GM04504 (cell line): ENCODE measurements around the gene MRGPRX3.
"Not testable (repeated sequence)": the region's sequence is repeated elsewhere in the genome, so short reads cannot be mapped to it uniquely, and the experiment has no call there.

Experiments used
- DNase-seq: peaks from one replicate; pipeline ENCODE4 v3.0.0-alpha.2; 2012; ENCODE audit warnings: low read depth

MRGPRX3 gene

DNA sequence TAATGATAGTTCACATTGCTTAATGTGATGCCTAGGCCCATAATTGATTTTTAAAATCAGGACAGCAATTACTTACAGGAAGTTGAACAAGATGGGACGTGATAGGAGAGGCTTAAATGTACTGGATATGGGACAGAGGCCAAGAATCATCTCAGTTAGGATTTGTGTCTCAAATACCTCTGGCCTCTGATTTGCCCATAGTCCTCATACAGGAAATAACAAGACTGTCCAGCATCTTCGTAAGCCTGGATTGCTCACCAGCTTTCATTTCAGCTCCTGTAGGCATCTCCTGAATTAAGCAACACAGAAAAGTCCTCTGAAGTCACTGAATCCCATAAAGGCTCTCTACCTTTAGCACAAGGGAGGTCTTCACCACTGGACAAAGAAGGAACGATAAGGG is at the start of gene MRGPRX3:
Gene MRGPRX3 (plus strand): TSS at position 231 of the 400 bp plus-strand sequence. CDS start 4,632 bp downstream, outside the sequence.
- DNase-seq, result no peak

DNA sequence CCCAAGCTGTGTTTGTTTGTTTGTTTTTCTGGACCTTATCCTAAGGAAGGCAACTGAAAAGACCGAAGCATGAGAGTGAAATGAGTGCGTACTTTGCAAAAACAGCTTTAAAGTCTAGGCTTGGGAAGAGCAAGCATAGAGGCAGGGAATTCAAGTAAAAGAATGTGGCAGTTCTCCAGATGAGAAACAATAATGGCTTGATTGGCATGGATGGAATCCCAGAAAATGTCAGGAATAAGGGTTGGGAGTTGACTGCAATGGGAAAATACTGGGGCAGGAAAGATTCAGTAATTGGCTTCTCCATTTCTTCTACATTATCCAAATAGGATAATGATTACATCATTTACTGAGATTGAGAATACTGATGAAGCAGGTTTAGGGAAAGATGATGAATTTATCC is 44.0 kb upstream of the MRGPRX3 start:
- no peak for DNase-seq

DNA sequence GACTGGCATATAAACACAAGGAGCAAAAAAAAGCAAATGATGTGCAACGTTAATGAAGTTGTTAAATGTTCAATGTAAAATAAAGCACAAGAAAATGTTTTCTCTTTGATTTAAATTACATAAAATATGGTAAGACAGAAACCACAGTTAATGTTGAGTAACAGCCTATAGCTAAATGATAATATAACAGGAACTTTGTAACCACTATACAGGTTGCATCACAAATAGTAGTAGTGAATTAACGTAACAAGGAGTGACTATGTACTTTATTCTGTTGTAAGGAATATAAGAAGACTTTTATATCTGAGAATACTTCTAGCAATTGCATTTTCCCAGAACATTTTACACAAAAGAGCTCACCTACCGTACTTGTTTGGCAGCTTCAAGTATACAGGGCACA is 43.4 kb upstream of the MRGPRX3 start:
- DNase-seq, result no peak

DNA sequence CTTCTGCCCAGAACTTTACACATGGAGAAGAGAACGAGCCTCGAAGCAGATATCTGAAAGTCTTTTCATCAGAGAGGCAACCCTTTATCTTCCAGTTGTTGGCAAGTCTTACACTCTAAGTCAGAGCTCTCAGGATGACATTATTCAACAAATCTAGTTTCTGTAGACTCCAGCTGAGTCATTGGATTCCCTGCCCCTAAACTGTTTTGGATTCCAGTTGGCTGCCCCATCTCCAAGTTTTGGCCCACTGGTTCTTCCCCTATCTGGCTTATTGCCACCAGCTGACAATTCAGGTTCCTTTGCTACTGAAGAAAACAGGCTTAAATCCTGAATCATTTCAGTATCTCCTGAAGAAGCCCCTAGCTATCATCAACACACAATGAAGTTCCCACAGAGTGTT is 40.6 kb upstream of the MRGPRX3 start:
- no peak for DNase-seq

DNA sequence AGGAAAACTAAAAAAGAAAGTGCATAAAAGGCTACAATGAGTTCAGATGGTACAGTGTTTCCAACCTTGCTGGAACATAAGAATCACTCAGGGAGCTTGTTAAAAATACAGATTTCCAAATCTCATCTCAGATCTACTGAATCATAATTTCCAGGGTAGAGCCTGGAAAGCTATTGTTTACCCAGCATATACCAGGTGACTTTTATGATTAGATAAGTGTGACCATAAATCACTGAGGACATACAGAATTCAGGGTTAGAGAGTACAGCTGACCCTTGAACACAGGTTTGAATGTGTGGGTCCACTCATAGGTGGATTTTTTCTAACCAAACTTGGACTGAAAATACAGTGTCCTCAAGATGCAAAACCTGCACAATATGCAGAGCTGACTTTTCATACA is 38.4 kb upstream of the MRGPRX3 start:
- DNase-seq, result no peak

DNA sequence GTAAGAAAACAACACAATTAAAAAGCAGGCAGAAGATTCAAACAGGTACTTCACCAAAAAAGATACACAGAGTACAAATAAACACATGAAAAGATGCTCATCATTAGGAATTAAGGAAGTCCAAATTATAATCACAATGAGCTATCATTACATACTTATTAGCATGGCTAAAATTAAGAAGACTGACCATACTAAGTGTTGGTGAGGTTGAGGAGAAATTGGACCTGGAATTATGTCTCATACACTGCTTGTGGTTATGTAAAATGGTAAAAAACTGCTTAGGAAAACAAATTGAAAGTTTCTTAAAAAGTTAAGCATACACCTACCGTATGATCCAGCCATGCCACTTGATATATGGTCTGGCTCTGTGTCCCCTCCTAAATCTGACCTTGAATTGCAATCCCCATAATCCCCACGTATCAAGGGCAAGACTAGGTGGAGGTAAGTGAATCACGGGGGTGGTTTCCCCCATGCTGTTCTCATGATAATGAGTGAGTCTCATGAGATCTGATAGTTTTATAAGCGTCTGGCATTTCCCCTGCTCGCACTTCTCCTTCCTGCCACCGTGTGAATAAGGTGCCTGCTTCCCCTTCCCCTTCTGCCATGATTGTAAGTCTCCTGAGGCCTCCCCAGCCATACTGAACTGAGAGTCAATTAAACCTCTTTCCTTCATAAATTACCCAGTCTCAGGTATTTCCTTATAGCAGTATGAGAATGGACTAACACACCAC is 31.3 kb upstream of the MRGPRX3 start:
- no peak for DNase-seq

DNA sequence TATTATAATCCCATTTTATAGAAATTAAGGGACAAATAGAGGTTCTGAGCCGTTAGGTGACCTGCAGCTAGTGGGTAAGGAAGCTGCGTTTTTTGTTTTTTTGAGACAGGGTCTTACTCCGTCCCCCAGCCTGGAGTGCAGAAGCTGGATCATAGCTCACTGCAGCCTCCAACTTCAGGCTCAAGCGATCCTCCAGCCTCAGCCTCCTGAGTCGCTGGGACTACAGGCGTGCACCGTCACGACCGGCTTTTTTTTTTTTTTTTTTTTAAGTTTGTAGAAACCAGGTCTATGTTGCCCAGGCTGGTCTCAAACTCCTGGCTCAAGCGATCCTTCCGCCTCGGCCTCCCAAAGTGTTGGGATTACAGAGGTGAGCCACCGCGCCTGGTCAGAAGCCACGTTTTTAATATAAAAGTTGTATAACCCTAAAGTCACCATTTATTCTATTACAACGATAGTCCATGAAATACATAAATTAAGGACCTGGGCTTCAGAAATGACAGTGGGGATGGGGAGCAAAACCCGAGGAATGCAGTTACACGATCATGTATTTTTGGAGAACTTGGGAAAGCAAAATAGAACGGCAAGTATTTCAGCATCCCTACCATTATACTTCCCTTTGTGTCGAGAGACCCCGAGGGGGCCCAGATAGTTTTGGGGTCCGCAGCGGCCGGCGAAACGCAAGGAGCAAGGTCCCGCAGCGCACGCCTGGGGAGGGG is 27.1 kb upstream of the MRGPRX3 start:
- no peak for DNase-seq

DNA sequence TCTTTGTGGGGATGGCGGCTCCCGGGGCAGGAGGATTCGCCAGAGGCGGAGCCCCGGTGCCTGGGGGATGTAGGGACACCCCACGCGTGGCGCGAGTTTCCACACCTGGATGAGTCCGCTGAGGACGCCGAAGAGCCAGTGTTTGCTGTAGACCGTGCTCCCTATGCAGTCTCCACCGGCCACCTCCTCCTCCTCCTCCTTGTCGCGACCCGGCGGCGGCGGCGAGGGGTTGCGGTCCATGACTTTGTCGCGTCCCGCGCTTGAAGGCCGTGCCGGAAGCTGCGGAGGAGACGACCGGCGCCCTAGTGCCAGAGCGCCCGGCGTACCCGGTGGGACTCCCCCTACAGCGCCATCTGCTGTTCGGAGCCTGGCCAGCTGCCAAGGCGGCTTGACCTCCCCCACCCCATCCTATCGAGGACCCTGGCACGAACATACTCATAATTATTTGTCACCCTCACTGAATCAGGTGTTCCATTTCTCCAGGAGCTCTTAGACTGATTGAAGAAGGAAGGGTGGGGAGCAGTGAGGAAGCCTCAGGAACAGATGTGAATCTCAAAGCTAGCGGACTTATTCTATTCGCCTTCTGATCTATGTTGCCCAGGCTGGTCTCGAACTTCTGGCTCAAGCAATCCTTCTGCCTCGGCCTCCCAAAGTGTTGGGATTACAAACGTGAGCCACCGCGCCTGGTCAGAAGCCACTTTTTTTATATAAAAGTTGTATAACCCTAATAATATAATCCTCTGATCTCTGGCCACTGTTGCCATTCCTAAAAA is 26.4 kb upstream of the MRGPRX3 start, which contains the start of gene SAAL1:
Gene SAAL1 (minus strand): TSS at position 281 of the 773 bp plus-strand sequence. CDS start 41 bp downstream, at position 240.
- peak; percentile 40 for DNase-seq

DNA sequence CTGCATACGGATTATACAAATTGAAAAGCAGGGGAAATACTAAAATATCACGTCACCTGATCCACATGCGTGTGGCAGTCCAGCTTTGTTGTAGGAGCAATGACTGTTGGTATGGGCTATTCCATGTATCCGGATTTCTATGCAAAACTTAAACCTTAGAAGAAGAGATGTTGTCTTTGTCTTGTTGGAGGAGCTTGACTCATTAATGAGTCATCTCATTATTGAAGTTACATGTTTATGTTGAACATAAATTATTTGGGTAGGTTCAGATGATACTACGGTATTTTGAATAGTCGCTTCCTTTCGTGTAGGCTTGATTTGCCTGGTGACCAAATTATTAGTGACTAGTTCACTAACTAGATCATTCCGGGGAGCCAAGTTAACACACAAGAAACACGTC is 25.7 kb upstream of the MRGPRX3 start:
- DNase-seq, result no peak

DNA sequence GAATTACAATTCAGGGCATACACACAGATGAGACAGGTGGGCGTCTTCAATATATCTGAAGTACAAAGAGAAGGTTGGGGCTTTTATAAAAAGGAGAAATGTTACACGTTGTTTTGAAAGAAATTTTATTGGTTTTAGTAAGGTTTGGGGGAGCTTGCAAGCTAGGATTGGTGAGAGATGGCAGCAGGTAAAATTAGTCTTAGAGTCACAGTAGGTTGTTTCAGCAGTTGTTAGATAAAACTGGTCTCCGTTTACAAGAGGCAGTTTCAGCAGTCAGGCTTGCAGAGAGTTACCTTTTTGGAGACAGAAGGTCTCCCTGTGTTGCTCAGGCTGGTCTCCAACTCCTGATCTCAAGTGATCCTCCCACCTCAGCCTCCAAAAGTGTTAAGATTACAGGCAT is 24.1 kb upstream of the MRGPRX3 start:
- DNase-seq, result no peak

DNA sequence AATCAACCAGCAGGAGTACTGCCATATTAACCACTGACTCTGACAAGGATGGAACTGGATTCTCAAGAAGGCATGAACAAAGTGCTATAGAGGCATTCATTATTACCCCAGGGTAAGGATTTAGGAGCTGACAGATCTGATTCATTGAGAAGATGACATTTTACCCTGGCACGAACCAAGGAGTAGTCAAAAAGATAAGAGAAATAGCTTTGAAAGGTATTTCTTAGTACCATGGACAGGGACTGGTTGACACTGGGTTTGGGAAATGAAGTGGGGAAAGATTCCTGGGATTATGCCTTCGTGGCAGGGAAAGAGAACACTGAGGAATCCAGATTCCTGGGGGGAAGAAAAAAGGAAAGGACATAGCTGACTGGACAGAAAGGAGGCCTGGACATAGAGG is 21.4 kb upstream of the MRGPRX3 start:
- no peak for DNase-seq

DNA sequence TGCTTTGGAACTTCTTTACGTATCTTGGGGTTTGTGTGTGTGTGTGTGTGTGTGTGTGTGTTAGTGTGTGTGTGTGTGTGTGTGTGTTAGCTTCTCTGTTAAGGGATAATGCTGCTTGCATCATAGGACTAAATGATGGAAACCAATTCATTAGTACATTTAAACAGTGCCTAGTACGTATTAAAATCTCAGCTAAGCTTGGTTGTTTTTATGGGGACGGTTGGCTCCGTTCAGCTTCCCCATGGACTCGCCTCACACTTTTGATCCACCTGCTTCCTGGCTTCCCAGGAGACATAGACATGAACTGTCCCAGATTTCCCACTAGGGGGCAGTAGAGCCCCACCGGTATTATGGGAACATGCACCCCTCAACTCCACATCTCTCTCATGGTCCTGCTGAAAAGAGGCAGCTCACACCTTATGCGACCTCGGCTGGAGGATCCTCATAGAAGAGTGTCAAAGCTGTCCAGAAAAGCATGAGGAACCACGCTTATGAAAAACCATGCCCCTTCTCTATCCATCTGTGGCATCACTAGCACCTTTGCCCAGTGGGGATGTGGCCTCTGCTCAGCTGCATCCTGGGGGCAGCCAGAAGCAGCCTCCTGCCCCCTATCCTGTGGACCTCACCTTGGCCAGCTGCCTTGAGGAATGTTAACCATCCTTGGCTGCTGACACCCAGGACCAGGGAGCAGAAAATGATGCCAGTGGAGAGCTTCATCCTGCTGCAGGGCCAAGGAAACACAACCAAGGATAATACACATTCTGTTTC is 16.8 kb upstream of the MRGPRX3 start:
- DNase-seq, result peak; percentile 19

DNA sequence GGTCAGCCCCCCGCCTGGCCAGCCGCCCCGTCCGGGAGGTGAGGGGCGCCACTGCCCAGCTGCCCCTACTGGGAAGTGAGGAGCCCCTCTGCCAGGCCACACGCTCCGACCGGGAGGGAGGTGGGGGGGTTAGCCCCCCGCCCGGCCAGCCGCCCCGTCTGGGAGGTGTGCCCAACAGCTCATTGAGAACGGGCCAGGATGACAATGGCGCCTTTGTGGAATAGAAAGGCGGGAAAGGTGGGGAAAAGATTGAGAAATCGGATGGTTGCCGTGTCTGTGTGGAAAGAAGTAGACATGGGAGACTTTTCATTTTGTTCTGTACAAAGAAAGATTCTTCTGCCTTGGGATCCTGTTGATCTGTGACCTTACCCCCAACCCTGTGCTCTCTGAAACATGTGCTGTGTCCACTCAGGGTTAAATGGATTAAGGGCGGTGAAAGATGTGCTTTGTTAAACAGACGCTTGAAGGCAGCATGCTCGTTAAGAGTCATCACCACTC is 11.0 kb upstream of the MRGPRX3 start:
- not testable (repeated sequence) for DNase-seq

DNA sequence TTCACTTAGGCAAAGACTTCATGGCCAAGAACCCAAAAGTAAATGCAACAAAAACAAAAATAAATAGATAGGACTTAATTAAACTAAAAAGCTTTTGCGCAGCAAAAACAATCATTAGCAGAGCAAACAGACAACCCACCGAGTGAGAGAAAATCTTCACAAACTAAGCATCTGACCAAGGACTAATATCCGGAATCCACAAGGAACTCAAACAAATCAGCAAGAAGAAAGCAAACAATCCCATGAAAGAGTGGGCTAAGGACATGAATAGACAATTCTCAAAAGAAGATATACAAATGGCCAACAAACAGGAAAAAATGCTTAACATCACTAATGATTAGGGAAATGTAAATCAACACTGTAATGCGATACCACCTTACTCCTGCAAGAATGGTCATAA is 1.3 kb upstream of the MRGPRX3 start:
- DNase-seq, result not testable (repeated sequence)

DNA sequence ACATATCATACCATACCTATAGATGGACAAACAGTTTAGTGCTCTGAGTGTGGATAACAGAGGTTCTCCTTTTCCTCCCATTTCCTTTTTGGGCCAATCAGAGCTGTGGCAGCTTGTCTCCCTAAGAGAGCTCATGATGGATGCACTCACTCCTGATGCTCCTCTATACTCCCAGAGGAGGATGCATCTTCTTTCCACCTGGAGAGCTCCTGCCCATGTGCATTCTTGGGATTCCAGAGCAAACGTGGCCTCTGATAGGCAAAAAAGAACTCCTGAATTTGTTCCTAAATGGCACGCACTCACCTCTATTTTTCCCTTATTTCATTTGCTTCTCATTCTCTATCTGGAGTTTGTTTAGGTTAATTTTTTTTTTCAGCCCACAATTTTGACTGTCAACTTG is 2.9 kb downstream of the MRGPRX3 start:
- no peak for DNase-seq

DNA sequence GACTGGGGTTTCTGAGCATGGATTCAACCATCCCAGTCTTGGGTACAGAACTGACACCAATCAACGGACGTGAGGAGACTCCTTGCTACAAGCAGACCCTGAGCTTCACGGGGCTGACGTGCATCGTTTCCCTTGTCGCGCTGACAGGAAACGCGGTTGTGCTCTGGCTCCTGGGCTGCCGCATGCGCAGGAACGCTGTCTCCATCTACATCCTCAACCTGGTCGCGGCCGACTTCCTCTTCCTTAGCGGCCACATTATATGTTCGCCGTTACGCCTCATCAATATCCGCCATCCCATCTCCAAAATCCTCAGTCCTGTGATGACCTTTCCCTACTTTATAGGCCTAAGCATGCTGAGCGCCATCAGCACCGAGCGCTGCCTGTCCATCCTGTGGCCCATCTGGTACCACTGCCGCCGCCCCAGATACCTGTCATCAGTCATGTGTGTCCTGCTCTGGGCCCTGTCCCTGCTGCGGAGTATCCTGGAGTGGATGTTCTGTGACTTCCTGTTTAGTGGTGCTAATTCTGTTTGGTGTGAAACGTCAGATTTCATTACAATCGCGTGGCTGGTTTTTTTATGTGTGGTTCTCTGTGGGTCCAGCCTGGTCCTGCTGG is 4.9 kb downstream of the MRGPRX3 start:
- no peak for DNase-seq

DNA sequence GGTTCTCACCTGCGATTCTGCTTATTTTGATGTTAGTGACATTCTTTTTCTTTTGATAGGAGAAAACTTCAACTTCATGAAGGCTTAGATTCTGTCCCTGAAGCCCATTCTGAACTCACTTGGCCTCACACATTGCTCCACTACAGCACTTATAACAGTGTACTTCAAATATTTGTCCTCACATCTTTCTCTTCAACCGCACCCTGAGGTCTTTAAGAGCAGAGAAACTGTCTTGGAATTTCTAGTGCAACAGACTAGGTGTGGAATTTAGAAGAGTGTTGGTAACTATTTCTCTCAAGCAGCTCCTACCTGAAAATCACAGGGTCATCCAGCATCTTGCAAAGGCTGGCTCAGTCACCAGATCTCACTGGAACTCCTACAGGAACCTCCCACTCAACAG is 7.8 kb downstream of the MRGPRX3 start:
- no peak for DNase-seq

DNA sequence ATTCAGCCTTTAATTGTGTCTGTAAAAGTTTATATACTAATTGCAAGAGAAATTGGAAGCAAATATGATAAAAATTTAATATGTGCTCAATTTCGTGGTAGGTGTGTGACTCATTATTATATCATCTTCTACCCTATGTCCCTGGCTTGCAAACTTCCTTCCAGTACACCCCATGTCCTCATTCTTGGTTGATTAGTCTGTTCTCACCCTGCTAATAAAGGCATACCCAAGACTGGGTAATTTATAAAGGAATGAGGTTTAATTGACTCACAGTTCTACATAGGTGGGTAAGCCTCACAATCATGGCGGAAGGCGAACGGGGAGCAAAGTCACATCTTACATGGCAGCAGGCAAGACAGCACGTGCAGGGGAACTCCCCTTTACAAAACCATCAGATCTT is 11.9 kb downstream of the MRGPRX3 start:
- no peak for DNase-seq

DNA sequence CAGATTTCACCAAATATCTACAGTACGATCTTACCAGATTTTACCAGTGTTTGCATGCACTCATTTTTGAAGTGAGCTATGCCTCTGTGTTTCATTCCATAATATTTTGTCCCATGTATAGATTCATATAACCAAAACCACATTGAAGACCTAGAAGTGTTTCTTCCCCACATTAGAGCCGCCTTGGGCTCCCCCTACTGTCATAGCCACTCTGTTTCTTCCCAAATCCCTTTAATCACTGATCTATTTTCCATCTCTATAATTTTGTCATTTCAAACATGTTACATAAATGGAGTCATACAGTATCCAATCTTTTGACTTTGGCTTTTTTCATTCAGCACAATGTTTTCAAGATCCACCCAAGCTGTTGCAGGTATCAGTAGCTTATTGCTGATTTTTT is 12.7 kb downstream of the MRGPRX3 start:
- DNase-seq, result no peak

DNA sequence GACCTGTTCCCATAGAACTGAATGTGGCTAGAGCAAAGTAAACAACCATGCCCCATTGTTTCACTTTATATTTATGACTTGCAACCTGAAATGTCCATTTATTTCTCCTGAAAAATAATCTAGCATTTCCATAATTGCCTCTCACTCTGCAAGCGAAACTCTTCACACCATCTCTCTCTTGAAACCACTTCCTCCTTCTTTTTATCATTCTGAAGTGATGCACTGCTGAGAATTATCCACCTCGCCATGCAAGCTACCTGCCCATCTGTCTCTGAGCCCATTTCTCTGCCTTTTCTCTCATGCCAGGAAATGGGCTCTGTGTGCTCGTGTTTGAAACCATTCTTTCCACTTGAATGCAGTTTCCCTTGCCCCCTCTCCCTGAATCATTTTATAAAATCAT is 13.5 kb downstream of the MRGPRX3 start:
- DNase-seq, result no peak

DNA sequence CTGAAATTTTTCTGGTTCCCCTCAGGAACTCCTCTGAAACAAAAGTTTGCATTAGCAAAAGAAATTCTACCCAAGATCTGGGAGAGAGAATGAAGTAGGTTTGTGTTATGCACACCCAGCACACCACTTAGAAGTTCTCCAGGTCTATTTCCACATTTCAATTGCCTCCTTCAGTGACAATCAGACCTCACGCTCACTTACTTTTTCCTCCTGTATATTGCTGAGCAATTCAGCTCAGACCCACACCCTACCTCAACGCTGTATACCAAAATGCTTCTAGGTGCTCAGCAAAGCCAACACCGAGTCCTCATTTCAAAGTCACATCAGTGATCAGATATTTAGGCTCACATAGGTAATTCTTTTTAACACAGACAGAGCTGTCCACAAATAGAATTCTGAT is 19.2 kb downstream of the MRGPRX3 start:
- no peak for DNase-seq
